ENCODE results near the gene SERINC3.

DNA sequence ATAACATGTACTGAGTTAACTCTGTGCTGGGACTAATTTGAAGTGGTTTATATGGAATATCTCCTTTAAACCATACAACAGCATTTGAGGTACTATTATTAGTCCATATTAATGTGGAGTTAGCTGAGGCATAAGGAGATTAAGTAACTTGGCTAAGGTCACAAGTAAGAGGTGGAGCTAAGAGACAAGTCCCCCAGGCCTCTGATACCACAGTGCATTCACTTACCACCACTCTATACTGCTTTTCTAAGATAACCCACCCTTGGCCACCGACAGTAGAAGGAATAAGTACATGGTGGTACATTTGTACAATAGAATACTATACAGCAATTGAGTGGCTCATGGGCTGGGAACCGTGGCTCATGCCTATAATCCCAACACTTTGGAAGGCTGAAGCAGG lies 62.6 kb downstream of the SERINC3 start:
- TF ChIP-seq, protein P1, sequence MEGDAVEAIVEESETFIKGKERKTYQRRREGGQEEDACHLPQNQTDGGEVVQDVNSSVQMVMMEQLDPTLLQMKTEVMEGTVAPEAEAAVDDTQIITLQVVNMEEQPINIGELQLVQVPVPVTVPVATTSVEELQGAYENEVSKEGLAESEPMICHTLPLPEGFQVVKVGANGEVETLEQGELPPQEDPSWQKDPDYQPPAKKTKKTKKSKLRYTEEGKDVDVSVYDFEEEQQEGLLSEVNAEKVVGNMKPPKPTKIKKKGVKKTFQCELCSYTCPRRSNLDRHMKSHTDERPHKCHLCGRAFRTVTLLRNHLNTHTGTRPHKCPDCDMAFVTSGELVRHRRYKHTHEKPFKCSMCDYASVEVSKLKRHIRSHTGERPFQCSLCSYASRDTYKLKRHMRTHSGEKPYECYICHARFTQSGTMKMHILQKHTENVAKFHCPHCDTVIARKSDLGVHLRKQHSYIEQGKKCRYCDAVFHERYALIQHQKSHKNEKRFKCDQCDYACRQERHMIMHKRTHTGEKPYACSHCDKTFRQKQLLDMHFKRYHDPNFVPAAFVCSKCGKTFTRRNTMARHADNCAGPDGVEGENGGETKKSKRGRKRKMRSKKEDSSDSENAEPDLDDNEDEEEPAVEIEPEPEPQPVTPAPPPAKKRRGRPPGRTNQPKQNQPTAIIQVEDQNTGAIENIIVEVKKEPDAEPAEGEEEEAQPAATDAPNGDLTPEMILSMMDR (optimal IDR thresholded peaks at IDR 0.05 in 1 of 3, IDR thresholded peaks at IDR 0.05 in 1 of 3, conservative IDR thresholded peaks at IDR 0.05 in 1 of 3; ENCODE audit: extremely low read depth in 1 of 3, insufficient read depth in 2 of 3, low read length in 3 of 3), result no peak
- TF ChIP-seq EZH2 (IDR thresholded peaks at IDR 0.05; ENCODE audit: low read length), result no peak
